Breast epithelium (tissue), 3 donors: Measurements from ENCODE around the gene RARRES2.

ENCODE experiments used
- CTCF ChIP-seq, 3 donors: fragments of 450-650 bp; IDR thresholded peaks; one replicate each; pipeline ENCODE4 v1.5.1; 2016 to 2017; ENCODE audit warnings: antibody characterized with exemption in 3 of 3, mild to moderate bottlenecking in 3 of 3, moderate library complexity in 3 of 3
- POLR2A ChIP-seq: fragments of 450-650 bp; IDR thresholded peaks from one replicate; pipeline ENCODE4 v1.6.1; 2016; ENCODE audit warnings: antibody characterized with exemption, mild to moderate bottlenecking, moderate library complexity
- POLR2AphosphoS5 ChIP-seq, 3 donors: sonication (generic); formaldehyde crosslinking; IDR thresholded peaks; one replicate each; pipeline ENCODE4 v1.6.1; 2017; ENCODE audit warnings: antibody characterized with exemption in 3 of 3

DNA sequence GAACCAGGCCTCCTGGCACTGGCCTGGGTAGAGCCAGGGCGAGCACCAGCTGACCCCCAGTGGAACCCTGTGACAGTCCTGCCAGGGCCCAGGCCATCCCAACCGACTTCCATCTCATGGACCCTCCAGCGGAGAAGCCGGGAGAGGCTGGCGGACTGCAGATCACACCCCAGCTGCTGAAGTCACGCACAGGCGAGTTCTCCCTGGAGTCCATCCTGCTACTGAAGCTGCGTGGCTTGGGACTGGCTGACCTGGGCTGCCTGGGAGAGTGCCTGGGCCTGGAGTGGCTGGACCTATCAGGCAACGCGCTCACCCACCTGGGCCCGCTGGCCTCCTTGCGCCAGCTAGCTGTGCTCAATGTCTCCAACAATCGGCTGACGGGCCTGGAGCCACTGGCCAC is 4.7 kb downstream of the RARRES2 start:
- TF ChIP-seq CTCF (IDR thresholded peaks at IDR 0.05), result no peak
- TF ChIP-seq POLR2AphosphoS5 (IDR thresholded peaks at IDR 0.05), result no peak
- TF ChIP-seq POLR2A, result no peak
